Measurements from ENCODE around the gene LAMA3. TPM values are rescaled to one million over a fixed set of nuclear protein-coding genes. Genes with fewer than 3 reads are reported as not detected.

The LAMA3 gene
- total and polyA plus RNA-seq, 10 donors = 1.3 to 7.1 (median 3.0) TPM

GRCh38 chr18:23851470-23852002 is 162.3 kb downstream of the LAMA3 start:
- intact Hi-C loops (cut with DNase I; ENCODE audit: low total_unique reads) = no loop called here
- no peak overlapping the region for H3K27ac ChIP-seq
- H3K27me3 ChIP-seq (replicated peaks in 1 of 7) = no peaks in the 10 kb centered on the region
- no peaks in the 10 kb centered on the region for H3K36me3 ChIP-seq
- DNase-seq = no peak
- peaks cover 0 to 19% (median 10%) of the 10 kb centered on the region in 6 donors for H3K4me1 ChIP-seq
- 81 to 95% (median 87%) methylated on average over 3 of the region's 3 CpGs for WGBS, 5 donors
- no peaks in the 10 kb centered on the region for H3K9me3 ChIP-seq
- no peak for TF ChIP-seq POLR2AphosphoS5 (IDR thresholded peaks at IDR 0.05)
- no peak for TF ChIP-seq POLR2A (IDR thresholded peaks at IDR 0.05)
- TF ChIP-seq CTCF (IDR thresholded peaks at IDR 0.05 in 8 of 11, conservative IDR thresholded peaks at IDR 0.05 in 3 of 11) = no peak
- no peak overlapping the region for H3K4me3 ChIP-seq

DNA sequence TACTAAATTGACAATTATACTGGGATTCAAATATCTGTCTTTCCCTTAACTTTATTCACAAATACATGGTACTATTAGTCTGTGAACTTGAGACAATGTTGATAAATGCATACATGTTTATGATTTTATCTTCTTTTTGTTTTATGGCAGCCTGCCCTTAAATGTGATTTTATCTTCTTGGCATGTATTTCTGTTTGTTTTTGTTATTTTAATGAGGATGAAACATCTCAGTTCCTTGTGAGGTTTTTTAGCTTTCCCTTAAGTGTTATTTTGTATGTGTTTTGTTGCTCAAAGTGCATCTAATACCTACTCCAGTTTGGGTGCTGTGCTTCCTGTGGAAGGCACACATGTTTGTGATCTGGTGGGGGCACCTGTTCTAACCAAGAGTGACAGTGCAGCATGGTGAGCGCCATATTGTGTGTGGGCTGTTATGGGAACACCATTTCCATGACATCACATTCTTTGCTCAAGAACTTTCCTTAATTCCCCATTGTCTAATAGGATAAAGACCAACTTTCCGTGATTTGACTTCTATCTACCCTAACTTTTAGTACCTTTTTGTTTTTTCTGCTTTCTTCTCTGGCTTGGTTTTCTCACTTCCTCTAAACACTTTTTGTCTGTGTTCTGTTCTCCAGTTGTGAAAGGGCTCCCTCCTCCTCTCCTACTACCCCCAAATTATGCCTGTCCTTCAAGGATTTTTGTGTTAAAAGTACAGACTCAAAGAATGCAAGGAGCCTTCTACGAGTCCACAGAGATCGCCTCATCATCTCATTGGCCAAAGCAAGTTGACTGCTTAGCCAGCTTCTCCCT is 163.2 kb downstream of the LAMA3 start:
- DNase-seq = no peak
- WGBS, 5 donors = 82 to 92% (median 85%) methylated on average over 4 of the region's 4 CpGs
- TF ChIP-seq CTCF (IDR thresholded peaks at IDR 0.05 in 8 of 11, conservative IDR thresholded peaks at IDR 0.05 in 3 of 11) (no peak), POLR2AphosphoS5 (IDR thresholded peaks at IDR 0.05) (no peak), POLR2A (IDR thresholded peaks at IDR 0.05) (no peak)
- Histone ChIP-seq H3K27ac (peak overlapping the region in 3 of 8 donors; percentile 17 to 53 (median 30)), H3K27me3 (replicated peaks in 1 of 7) (no peaks in the 10 kb centered on the region), H3K4me1 (peaks cover 0 to 19% (median 10%) of the 10 kb centered on the region in 6 donors), H3K36me3 (no peaks in the 10 kb centered on the region), H3K9me3 (no peaks in the 10 kb centered on the region), H3K4me3 (no peak overlapping the region)
- intact Hi-C loops (cut with DNase I; ENCODE audit: low total_unique reads) = no loop called here

DNA sequence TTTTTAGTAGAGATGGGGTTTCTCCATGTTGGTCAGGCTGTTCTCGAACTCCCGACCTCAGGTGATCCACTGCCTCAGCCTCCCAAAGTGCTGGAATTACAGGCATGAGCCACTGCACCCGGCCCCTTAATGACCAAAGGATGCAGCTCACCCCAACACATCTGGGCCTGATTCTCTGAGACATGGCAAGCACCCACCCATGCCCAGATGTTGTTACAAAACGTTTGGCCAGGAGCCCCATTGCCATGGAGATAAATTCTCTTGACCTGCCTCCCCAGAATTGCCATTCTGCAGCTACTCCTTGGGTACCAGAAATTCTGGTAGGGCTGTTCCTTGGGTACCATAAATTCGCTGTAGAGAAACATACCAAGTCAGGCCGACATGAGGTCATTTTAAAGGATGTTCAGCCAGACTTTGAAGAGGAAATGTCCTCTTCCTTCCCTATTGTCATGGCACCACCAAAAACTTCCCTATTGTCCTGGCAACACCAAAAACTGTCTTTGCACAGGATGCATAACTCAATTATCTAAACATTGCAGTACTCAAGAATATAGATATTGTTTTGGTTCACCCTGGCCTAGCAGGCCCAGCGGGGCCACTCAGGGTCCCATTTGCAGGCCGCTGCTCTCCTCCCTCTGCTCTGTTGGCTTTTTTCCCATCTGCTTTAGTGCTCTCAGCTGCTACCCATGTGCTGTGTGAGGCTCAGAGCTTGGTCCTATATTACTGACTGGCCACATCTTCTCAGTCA is 164.4 kb downstream of the LAMA3 start:
- Histone ChIP-seq H3K9me3 (no peaks in the 10 kb centered on the region), H3K27me3 (replicated peaks in 1 of 7) (no peaks in the 10 kb centered on the region), H3K4me3 (no peak overlapping the region), H3K4me1 (peaks cover 0 to 19% (median 10%) of the 10 kb centered on the region in 6 donors), H3K36me3 (no peaks in the 10 kb centered on the region), H3K27ac (no peak overlapping the region)
- no peak for DNase-seq
- TF ChIP-seq POLR2AphosphoS5 (IDR thresholded peaks at IDR 0.05) (no peak), CTCF (IDR thresholded peaks at IDR 0.05 in 8 of 11, conservative IDR thresholded peaks at IDR 0.05 in 3 of 11) (no peak), POLR2A (IDR thresholded peaks at IDR 0.05) (no peak)
- intact Hi-C loops (cut with DNase I; ENCODE audit: low total_unique reads) = no loop called here
- WGBS, 5 donors = 77 to 86% (median 78%) methylated on average over 8 of the region's 8 CpGs

- H3K36me3 ChIP-seq = no peaks in the 10 kb centered on the region
- no peaks in the 10 kb centered on the region for H3K9me3 ChIP-seq
- intact Hi-C loops (cut with DNase I; ENCODE audit: low total_unique reads) = no loop called here
- WGBS, 5 donors = 91 to 97% (median 95%) methylated on average over 5 of the region's 5 CpGs
- H3K4me3 ChIP-seq = no peak overlapping the region
- no peak for DNase-seq
- TF ChIP-seq POLR2A (IDR thresholded peaks at IDR 0.05) (no peak), CTCF (IDR thresholded peaks at IDR 0.05 in 8 of 11, conservative IDR thresholded peaks at IDR 0.05 in 3 of 11) (no peak), POLR2AphosphoS5 (IDR thresholded peaks at IDR 0.05) (no peak)
- no peak overlapping the region for H3K27ac ChIP-seq
- peaks cover 0 to 33% (median 10%) of the 10 kb centered on the region in 6 donors for H3K4me1 ChIP-seq
- no peaks in the 10 kb centered on the region for H3K27me3 ChIP-seq (replicated peaks in 1 of 7)
Observed at GRCh38 chr18:23855721-23856120, 166.5 kb downstream of the LAMA3 start.

Data from spleen (tissue), 11 donors.